SIG-M5 (cell line): ENCODE data around the gene MEX3C.

Experiments
- DNase-seq: peaks from one replicate; lab custom pipeline; 2025; lab: John Stamatoyannopoulos, UW

MEX3C gene

DNA sequence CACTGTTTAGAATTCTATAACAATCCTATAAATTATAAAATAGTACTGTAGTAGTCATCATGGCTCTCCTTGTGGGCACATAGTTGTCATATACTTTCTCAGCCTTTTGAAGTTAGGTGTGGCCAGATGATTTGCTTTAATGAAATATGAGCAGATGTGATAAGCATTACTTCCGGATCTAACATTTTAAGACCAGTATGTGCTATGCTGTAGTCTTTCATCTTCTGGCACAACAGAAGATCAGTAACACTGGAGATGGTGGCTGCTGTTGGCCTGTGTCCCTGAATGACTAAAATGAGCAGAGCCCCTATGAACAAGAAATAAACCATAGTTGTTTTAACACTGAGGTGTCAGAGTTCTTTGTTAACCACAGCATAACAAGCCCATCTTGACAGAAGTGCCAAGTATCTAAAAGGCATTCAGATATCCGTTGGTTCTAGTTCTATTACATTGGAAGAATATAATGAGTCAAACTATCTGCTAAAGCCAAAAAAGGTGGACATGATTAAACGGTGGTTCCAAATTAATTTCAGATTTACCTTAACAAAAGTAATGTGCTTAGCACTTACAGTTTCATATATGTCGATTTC lies 6.3 kb downstream of the MEX3C start:
- DNase-seq, result no peak

DNA sequence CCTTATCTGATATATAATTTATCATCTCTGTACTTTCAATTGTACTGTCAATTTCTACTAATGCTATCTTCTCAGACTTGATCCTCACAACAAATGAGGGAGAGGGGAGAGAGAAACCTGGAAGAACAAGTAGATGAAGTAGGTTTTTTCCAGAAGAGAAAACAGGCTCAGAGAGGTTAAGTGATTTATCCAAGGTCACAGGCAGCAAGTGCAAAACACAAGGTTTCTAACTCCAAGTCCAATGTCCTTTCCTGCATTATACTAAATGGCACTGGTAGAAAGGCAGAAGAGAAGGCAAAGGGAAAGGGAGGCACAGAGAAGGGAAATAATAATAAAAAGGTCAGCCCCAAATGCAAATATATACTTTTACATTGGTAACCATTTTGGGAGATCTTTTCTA lies 7.5 kb downstream of the MEX3C start:
- no peak for DNase-seq

GRCh38 chr18:51188024-51188701 lies 9.3 kb downstream of the MEX3C start:
- no peak for DNase-seq

DNA sequence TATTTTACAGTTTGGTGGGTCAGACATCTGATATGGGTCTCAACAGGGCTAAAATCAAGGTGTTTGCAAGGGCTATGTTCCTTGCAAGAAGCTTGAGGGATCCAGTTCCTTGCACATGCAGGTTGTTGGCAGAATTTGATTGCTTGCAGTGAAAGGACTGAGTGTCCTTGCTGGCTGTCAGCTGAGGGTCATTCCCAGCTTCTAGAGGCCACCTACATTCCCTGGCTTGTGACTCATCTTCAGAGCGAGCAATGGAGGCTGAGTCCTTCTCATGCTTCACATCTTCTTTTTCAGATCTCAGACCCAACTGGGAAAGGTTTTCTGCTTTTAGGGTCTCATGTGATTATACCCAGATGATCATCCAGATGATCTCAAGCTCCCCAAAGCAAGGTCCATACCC lies 12.4 kb downstream of the MEX3C start:
- no peak for DNase-seq

- DNase-seq, result no peak
These were observed 13.4 kb downstream of the MEX3C start for GRCh38 chr18:51184091-51184457.

DNA sequence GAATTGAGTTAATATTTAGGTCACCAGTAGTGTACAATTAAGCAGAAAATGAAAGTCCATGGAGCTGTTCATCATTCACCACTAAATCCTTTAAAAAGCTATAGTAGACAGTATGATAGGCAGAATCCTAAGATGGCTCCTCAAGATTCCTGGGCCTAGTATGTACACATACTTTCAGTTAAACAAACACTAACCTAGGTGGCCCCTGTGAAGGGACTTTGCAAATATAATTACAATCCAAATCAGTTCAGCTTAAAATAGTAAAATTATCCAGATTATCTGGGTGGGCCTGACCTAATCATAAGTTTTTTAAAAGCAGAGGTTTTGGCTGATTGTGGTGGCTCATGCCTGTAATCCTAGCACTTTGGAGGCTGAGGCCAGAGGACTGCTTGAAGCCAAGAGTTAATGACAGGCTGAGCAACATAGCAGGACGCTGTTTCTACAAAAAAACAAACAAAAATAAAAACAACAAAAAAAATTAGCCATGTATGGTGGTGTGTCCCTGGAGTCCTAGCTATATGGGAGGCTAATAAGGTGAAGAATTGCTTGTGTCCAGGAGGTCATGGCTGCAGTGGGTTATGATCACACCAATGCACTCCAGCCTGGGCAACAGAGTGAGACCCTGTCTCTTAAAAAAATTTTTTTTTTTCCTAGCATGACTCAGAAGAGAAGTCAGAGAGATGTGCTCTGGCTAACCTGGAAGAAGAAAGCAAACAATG lies 13.9 kb downstream of the MEX3C start:
- DNase-seq, result no peak

DNA sequence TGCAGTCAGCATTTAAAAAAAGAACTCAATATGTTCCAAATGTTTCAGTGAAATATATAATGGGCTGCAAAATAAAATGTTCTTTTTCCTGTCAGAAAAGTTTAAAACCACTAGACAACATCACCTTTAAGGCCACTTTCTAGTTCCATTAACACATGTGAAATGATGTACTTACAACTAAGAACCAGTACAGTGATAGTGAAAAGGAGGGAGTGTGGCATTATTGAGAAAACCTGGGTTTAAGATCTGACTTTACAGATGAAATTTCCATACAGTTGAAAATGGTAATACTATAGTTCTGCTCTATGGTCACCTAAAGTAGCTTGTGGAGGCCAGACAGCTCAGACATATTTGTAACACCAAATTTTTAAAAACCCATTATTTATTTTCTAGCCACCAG lies 14.7 kb downstream of the MEX3C start:
- DNase-seq, result no peak

DNA sequence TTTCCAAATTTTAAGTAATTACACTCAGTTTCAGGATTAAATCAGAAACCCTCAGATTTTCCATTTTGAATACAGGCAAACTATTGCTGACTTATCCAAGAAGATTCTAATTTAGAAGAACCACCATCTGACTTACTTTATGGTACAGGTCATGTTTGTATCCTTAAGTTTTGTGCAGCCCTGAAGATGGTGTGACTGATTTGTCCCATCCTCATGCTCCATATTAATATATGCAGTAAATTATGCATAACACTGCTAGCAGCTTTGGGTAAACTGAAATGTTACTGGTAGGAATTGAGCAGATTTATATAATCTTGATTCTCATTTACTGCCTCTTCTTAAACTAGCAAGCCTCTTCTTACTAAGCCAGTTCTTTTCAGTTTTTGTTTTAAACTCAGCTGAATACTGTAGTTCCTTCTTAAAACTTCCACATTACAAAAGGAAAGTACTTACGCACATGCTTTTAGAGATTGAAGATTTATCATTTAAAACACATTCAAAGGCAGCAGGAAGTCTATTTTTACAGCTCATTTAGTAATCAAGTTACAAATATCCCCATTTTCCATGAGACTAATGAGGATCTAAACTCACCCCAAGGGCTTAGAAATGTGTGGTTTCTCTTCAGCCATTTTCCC lies 25.7 kb downstream of the MEX3C start:
- DNase-seq, result no peak

DNA sequence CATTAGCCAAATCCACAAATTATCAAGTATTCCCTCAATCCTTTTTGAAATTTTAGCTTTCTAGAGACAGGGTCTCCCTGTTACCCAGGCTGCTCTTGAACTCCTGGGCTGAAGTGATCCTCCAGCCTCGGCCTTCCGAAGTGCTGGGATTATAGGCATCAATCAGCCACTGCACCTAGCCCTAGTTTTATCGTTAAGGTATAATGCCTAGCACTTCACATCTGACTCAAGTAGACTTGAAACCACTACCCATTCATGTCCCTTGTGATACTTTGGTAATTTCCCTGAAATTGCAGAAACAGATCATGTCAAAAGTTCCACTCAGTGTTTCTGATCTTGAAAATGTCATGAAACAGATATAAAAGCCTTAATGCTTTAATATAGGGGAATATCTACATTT lies 26.3 kb downstream of the MEX3C start:
- no peak for DNase-seq

- DNase-seq, result no peak
These were observed 26.8 kb downstream of the MEX3C start for GRCh38 chr18:51170664-51171063.

GRCh38 chr18:51169731-51170130 lies 27.8 kb downstream of the MEX3C start:
- no peak for DNase-seq

GRCh38 chr18:51168960-51169662 lies 28.4 kb downstream of the MEX3C start:
- no peak for DNase-seq

DNA sequence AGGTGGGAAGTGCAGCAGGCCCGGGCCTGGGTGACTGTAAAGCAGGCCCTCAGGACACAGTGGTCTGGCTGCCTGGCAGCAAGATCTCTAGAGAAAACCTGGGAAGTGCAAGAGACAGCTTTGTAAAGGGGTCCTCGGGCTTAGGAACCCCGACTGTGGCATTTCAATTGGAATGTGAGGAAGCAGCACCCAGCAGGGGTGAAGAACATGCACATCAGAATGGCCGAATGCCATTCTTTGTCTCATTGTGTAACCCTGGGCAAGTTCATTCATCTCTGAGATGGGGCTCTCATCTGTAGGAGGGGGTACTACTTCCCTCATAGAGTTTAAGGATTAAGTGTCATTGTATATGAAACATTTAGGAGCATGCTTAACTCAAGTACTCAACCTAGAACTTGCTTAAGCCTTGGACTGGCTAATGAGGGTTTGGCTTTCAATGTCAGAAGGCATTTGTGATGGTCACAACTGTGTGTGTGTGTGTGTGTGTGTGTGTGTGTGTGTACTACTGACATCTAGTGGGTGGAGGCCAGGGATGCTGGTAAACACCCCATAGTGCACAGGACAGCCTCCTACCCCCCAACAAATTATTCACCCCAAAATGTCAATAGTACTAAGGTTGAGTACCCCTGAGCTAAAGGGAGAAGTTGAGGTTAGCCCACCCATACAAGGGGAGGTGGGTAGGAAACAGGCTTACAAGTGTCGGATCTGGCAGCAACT lies 29.3 kb downstream of the MEX3C start:
- DNase-seq, result no peak

DNA sequence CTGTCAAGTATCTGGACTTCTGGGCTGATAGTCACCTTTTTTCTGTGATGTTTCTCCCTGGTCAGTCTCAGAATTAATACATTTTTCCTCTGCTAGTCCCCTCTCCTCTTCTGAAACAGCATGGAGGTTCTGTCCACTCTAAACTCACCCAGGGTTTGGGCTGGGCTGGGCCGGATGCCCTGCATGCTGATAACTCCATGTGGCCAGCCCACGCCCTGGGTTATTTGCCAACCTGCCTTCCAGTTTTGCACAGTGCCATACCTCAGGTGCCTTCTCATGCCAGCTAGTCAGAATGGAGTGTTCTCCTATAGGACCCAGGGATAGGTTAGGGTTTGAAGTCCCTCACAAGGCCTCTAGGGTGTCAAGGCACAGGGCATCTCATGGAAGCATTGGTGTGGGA lies 32.2 kb downstream of the MEX3C start:
- DNase-seq, result no peak

DNA sequence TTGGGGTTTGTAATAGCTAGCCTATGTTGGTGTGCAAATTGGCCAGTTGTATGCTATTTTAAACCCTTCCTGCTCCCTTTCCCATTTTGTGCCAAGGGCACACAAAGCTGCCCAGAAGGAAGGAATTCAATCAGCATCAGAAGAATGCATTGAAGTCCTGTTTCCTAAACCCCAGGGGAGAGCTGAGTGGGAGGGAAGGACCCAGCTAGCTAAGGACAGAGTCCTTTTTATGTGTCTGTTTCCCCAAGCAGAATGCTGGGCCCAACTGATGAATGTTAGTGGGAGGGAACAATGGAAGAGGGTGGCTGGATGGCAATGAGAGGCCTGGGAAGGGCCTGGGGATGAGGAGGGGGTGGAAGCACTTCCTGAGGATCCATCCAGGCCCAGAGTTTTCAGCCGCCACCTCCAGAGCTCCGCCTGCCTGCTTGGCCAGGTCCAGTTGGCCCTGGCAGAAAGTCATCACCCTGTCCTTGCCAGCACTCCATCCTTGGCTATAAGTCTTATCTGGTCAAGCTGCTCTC lies 32.7 kb downstream of the MEX3C start:
- no peak for DNase-seq

DNA sequence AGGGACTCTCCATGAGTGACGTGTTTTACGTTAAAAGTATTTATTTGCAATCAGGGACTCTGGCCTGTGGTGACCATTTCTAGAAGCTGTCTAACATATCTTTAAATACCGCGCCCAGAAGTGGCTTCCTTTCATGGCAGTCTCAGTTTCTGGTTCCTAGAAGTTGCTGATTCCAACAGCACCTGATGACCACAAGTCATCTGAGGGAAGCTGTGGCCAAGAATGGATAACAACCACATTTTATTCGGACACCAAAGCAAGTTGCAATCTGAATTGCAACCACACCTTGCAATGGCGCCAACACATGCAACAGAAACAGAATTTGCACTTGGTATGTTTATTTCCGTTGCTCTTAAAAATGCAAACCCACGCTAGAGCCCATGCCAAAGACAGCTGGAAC lies 33.1 kb downstream of the MEX3C start:
- no peak for DNase-seq

DNA sequence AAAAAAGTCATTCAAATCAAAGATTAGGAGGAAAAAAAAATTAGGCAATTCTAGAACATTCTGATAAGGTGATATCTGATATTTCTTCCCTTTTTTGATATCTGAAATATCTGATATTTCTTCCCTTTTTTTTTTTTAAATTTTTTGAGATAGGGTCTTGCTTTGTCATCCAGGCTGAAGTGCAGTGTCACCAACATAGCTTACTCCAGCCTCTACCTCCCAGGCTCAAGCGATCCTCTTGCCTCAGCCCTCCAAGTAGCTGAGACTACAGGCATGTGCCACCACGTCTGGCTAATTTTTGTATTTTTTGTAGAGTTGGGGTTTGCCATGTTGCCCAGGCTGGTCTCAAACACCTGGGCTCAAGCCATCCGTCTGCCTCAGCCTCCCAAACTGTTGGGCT lies 33.9 kb downstream of the MEX3C start:
- DNase-seq, result no peak

DNA sequence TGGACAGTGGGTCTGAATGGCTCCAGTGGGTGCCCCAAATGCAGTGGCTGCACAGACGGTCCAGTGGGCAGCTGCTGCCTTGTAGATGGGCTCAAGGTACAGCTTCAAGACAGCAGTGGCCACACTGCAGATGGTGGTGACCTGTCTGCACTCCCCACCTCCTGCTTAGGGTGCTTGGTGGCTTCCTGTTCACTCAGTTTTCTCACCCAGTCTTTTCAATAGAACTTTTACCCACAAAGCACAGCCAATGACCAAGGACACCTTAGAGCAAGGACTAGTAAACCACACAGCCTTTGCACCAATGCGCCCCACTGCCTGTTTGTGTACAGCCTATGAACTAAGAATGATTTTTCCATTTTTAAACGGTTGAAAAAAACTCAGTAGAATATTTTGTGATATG lies 34.9 kb downstream of the MEX3C start:
- DNase-seq, result no peak

- no peak for DNase-seq
These were observed 36.8 kb downstream of the MEX3C start for GRCh38 chr18:51160646-51161045.

DNA sequence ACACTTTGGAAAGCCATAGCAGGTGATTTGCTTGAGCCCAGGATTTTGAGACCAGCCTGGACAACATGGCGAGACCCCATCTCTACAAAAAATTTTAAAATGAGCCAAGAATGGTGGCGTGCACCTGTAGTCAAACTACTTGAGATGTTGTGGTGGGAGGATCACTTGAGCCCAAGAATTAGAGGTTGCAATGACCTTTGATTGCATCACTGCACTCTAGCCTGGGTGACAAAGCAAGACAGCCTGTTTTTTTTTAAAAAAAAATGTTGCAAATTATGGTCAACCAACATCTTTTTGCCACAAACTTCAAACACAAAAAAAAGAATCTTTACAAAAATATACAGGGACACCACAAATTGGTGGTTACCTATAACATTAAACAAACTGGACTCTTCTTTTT lies 40.3 kb downstream of the MEX3C start:
- DNase-seq, result no peak

GRCh38 chr18:51154431-51155063 lies 42.9 kb downstream of the MEX3C start:
- DNase-seq, result no peak
